PC-9 (cell line): ENCODE results near the gene KEL.

Source experiments
- CTCF ChIP-seq: fragments of 200-600 bp; sonication (generic); conservative IDR thresholded peaks from 2 replicates; pipeline ENCODE4 v1.6.1; 2017; ENCODE audit warnings: mixed run types, antibody characterized with exemption, mild to moderate bottlenecking, moderate library complexity
- EZH2 ChIP-seq: fragments of 200-600 bp; sonication (generic); IDR thresholded peaks from 2 replicates; pipeline ENCODE4 v1.8.0; 2017; ENCODE audit warnings: antibody characterized with exemption, low read depth

GRCh38 chr7:142943706-142944268 lies 18.4 kb downstream of the KEL start:
- TF ChIP-seq CTCF (no peak), EZH2 (no peak)
